ENCODE measurements around the gene UFD1. TPM values are rescaled to one million over a fixed set of nuclear protein-coding genes. Genes with fewer than 3 reads are reported as not detected.
A peak's percentile ranks its signal among the peaks of the same experiment; 100 is the strongest.

The UFD1 gene
- total and polyA plus RNA-seq, 2 of the 13 experiments (the other 11 are each of a cell fraction or from before 2014, with no cell fraction given) = 47.9 to 51.1 TPM

- TF ChIP-seq ARID5B (CRISPR knock-in tag; IDR thresholded peaks at IDR 0.05) (no peak), HOXA7 (CRISPR knock-in tag; IDR thresholded peaks at IDR 0.05) (no peak), FOXJ3 (CRISPR knock-in tag; IDR thresholded peaks at IDR 0.05; ENCODE audit: borderline replicate concordance) (no peak), ZNF737 (CRISPR knock-in tag; IDR thresholded peaks at IDR 0.05; ENCODE audit: borderline replicate concordance) (no peak), SOX13 (IDR thresholded peaks at IDR 0.05) (no peak), SOX13 (CRISPR knock-in tag; conservative IDR thresholded peaks at IDR 0.05 in 1 of 2, IDR thresholded peaks at IDR 0.05 in 1 of 2) (no peak), DPF2 (CRISPR knock-in tag; IDR thresholded peaks at IDR 0.05; ENCODE audit: borderline replicate concordance, low read depth) (no peak), ZBTB20 (CRISPR knock-in tag; IDR thresholded peaks at IDR 0.05; ENCODE audit: borderline replicate concordance, low read depth) (no peak), IKZF5 (CRISPR knock-in tag; IDR thresholded peaks at IDR 0.05) (no peak), FOXK2 (IDR thresholded peaks at IDR 0.05) (no peak), NCOA5 (CRISPR knock-in tag; IDR thresholded peaks at IDR 0.05) (no peak), TBX2 (CRISPR knock-in tag; IDR thresholded peaks at IDR 0.05; ENCODE audit: borderline replicate concordance) (peak; percentile 53), ZNF101 (CRISPR knock-in tag; IDR thresholded peaks at IDR 0.05; ENCODE audit: borderline replicate concordance, low read depth) (no peak), ZNF563 (CRISPR knock-in tag; IDR thresholded peaks at IDR 0.05) (peak; percentile 52; the same call in 1 of the 2 replicates), HHEX (CRISPR knock-in tag; IDR thresholded peaks at IDR 0.05) (no peak), BORCS8-MEF2B (CRISPR knock-in tag; IDR thresholded peaks at IDR 0.05) (no peak), GFI1 (CRISPR knock-in tag; IDR thresholded peaks at IDR 0.05; ENCODE audit: borderline replicate concordance) (peak; percentile 66; the same call in 1 of the 2 replicates), ZNF354B (CRISPR knock-in tag; IDR thresholded peaks at IDR 0.05) (no peak), ZBTB3 (CRISPR knock-in tag; IDR thresholded peaks at IDR 0.05; ENCODE audit: borderline replicate concordance, low read depth) (no peak), ZNF329 (CRISPR knock-in tag; IDR thresholded peaks at IDR 0.05; ENCODE audit: low read depth) (peak; percentile 81; the same call in 1 of the 2 replicates), PCBP1 (IDR thresholded peaks at IDR 0.05; ENCODE audit: borderline replicate concordance, low read depth, low read length) (no peak)
- TF ChIP-seq, protein P1, sequence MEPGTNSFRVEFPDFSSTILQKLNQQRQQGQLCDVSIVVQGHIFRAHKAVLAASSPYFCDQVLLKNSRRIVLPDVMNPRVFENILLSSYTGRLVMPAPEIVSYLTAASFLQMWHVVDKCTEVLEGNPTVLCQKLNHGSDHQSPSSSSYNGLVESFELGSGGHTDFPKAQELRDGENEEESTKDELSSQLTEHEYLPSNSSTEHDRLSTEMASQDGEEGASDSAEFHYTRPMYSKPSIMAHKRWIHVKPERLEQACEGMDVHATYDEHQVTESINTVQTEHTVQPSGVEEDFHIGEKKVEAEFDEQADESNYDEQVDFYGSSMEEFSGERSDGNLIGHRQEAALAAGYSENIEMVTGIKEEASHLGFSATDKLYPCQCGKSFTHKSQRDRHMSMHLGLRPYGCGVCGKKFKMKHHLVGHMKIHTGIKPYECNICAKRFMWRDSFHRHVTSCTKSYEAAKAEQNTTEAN (CRISPR knock-in tag; conservative IDR thresholded peaks at IDR 0.05) = no peak; the same call in 1 of the 2 replicates
- TF ChIP-seq, protein P2, sequence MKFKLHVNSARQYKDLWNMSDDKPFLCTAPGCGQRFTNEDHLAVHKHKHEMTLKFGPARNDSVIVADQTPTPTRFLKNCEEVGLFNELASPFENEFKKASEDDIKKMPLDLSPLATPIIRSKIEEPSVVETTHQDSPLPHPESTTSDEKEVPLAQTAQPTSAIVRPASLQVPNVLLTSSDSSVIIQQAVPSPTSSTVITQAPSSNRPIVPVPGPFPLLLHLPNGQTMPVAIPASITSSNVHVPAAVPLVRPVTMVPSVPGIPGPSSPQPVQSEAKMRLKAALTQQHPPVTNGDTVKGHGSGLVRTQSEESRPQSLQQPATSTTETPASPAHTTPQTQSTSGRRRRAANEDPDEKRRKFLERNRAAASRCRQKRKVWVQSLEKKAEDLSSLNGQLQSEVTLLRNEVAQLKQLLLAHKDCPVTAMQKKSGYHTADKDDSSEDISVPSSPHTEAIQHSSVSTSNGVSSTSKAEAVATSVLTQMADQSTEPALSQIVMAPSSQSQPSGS (CRISPR knock-in tag; IDR thresholded peaks at IDR 0.05) = no peak
Measured at GRCh38 chr22:19447330-19448075, 31.5 kb downstream of the UFD1 start, which contains the start of gene C22orf39 (continued).

Measured in HepG2 (cell line).